NCI-H128 (cell line): ENCODE data around the gene ADGRD1.

ENCODE experiments used
- DNase-seq: peaks from one replicate; lab custom pipeline; 2025; ENCODE audit not compliant: unreplicated experiment; lab: John Stamatoyannopoulos, UW

ADGRD1 gene

GRCh38 chr12:131097202-131098177, 143.8 kb downstream of the ADGRD1 start:
- DNase-seq: no peak

GRCh38 chr12:131098178-131098981, 144.7 kb downstream of the ADGRD1 start:
- DNase-seq: no peak

GRCh38 chr12:131100031-131100674, 146.4 kb downstream of the ADGRD1 start:
- no peak for DNase-seq

DNA sequence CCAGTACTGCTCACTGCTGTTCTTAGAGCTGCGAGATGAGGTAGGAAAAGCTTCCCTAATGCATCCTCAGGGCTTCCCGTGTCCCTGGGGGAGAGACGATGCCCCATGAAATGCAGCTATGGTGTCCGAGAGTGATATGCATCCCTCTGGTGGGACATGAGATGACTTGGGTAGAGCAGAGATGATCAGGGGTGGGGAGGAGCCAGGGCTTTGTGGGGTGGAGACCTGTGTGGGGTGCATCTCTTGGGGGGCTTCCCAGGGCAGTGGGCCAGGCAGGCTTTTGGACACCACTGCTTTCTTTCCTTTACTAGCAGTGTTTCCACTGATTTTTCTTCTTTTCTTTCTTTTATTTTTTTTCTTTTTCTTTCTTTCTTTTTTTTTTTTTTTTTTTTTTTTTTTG, 147.3 kb downstream of the ADGRD1 start:
- no peak for DNase-seq

DNA sequence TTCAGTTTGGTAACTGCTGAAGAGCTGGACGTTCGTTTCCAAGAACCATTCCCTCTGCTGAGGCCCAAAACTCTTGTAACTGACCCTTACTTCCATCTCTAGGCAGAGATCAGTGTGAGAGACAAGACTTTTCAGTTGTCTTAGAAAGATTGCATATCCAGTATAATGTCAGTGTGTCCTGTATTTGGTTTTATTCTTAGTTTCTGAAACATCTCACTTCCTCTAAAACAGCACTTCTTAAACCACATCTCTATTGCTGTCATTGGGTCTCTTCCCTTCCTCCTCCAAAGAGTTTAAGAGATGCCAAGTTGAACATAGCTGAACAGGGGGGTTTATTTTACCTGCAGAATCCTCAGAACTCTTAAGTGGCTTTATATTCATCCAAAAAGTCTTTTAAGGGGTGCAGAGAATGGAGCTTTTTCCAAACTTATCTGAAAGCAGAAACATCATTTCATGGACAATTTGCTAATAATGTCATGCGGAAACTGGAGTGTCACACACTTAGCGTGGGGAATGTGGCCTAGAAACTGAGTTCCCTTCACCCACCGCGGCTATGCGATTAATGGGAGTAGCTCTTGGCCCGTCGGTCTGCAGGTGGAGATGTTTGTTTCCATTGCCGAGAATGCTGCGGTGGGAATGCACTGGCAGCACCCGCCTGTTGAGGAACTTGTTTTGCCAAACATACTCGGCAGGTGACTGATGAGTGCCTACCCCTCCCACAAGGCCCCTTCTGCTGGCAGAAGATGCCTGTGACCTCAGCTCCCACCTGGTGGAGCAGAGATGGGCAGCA, 148.2 kb downstream of the ADGRD1 start:
- no peak for DNase-seq

DNA sequence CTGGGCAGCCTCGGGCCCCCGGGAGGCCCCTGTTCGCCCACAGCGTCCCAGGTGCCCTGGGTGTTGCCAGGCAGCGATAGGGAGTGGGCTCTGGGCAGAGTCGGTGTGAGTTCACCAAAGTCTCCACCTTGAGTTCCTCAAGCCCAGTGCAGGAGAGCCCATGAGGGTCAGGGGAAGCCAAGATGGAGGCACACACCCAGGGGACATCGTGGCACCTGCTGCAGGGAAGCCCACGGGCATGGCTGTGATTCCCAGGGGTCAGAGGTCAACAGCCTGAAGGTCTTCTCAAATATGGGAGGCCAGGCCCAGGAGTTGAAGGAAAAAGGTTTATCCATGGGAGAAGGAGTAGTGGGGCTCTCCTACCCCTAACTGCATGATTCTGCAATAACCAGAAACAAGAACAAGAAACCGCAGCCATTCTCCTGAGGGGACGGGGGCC, 148.8 kb downstream of the ADGRD1 start:
- no peak for DNase-seq

DNA sequence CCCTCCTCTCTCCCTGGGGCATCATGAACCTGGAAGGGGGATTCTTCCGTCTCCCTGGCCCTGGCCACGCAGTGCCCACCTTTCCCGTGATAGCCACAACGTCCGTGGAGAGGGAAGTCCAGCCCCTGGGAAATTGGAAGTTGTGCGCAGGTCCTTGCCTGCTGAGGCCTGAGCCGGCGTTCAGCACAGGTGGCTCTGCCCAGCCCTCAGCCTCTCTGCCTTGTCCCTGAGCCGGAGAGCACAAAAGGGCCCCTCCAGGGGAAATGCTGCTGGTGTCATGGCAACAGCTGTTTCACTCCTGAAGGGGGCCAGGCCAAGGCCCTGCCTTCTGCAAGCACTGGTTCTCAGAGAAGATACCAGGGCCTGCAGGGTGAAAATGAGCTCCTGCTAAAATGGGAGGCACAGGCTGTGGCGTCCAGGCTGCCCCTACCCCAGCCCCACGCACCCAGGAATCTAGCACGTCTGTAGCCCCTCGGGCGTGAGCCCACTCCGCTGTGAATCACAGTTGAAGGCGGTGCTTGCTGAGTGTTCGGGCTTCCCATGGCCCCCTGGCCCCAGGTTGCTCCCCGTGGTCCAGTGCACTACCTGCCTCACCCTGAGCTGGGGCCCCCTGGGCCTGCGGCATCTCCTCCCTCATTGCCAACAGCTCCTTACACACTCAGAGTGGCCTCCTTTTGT, 149.4 kb downstream of the ADGRD1 start:
- no peak for DNase-seq

GRCh38 chr12:131103669-131104462, 150.2 kb downstream of the ADGRD1 start:
- DNase-seq: no peak

GRCh38 chr12:131104463-131105350, 151.0 kb downstream of the ADGRD1 start:
- DNase-seq: no peak

GRCh38 chr12:131105351-131105735, 151.6 kb downstream of the ADGRD1 start:
- DNase-seq: no peak

DNA sequence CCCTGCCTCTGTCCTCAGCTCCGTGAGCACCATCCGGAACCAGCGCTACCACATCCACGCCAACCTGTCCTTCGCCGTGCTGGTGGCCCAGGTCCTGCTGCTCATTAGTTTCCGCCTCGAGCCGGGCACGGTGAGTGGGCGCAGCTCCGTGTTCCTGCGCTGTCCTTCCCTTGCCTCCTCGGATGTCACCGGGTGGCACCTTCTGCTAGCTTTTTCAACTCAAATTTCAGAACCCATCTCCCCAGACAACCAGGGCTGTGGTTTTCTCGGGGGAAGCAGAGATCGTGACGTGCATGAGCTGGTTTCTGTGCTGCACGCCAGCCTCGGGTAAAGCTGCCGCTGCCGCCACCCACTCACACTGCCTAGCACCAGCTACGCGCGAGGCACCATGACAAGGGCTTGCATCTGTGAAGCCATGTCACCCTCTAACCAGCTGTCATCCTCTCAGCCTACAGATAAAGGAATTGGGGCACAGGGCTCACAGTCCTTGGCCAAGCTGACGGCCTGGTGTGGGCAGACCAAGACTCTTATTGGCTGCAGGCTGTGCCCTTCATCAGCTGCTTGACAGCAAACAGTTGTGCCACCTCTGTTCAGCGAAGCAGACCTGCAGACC, 152.1 kb downstream of the ADGRD1 start:
- no peak for DNase-seq

- no peak for DNase-seq
Measured at GRCh38 chr12:131106349-131106941, 152.7 kb downstream of the ADGRD1 start.

DNA sequence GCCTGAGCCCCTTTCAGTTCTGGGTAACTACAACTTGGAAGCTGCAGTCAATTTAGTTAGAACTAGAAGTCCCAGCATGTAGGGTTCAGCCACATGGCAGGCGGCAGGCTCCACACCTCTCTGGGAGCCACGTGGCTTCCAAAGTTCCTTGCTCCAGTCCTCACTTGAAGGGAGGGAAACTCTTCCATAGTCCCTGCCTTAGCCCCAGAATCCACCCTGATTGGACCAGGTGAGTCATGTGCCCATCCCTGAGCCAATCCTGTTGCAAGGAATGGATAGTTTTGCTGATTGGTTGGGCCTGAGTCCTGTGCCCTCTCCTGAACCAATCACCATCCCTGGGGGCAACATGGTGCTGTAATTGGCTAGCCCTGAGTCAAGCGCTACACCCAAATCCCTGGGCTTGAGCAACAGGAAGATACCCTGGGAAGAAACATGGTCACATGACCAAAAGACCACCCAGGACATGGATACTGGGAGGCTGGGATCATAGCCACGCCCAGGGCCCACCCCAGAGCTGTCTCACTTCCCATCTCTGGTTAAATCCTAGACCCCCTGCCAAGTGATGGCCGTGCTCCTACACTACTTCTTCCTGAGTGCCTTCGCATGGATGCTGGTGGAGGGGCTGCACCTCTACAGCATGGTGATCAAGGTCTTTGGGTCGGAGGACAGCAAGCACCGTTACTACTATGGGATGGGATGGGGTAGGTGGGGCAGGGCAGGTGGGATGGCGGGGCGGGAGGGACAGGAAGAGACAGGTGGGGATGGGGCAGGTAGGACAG, 154.7 kb downstream of the ADGRD1 start:
- DNase-seq: no peak

GRCh38 chr12:131111446-131111845, 157.7 kb downstream of the ADGRD1 start:
- no peak for DNase-seq

DNA sequence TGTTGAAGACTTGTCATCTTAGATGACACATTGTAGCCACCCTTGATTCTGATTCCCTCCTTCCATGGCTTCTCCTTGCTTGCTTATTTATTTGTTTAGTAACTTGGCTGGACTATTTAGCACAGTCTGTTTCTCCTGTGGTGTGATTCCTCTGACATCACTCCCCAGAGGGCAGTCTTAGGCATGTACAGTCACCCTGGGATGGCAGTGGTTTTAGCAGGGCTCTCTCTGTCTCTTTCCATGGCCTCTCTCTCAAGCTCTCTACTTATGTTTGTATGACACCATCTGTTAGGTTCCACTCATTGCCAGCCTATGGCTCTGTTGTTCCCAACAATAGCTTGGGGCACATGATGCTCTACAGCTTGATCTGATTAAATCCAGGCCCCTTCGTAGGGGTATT, 158.3 kb downstream of the ADGRD1 start:
- no peak for DNase-seq

DNA sequence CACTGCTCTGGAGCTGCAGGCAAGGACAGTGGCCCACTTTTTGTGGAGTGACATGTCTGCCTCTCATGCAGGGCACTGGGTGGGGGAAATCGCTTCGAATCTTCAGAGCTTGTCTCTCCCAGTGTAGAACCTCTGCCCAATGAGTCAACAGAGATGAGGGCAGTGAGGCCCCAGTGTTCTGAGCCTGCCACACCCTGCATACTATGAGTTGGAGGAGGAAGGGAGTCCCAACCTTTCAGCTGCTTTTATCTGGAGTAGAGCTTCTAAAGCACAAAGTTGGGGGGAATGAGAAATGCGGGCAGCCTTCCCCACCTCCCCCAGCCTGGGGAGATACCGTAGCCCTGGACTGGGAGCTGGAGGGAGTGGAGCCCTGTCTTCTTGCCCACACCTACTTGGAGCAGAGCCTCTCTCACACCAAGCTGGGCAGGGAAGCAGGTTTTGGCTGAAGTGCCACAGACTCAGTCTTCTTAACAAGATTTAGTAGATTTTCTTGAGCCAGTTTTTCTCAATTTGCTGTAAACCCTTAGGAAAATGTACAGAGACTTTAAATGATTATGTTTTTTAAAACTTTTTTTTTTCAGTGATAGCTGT, 159.1 kb downstream of the ADGRD1 start:
- no peak for DNase-seq
